HG02970 (cell line): ENCODE results near the gene ATP5F1D.

Experiments used
- ATAC-seq: cut with Tn5 transposase; IDR thresholded peaks from one replicate; pipeline ENCODE4 v1.9.1; 2021; ENCODE audit warnings: mild to moderate bottlenecking, moderate library complexity, moderate number of reproducible peaks; ENCODE audit not compliant: unreplicated experiment, low FRiP score

ATP5F1D gene

GRCh38 chr19:1278713-1279660, 37.4 kb downstream of the ATP5F1D start:
- no peak for ATAC-seq

- no peak for ATAC-seq
Measured at GRCh38 chr19:1279782-1280341, 38.3 kb downstream of the ATP5F1D start.

GRCh38 chr19:1280636-1281568, 39.4 kb downstream of the ATP5F1D start:
- no peak for ATAC-seq

- ATAC-seq = no peak
Measured at GRCh38 chr19:1281569-1282287, 40.2 kb downstream of the ATP5F1D start.

- ATAC-seq = no peak
Measured at GRCh38 chr19:1282588-1283206, 41.1 kb downstream of the ATP5F1D start.

GRCh38 chr19:1283207-1283916, 41.8 kb downstream of the ATP5F1D start:
- ATAC-seq = no peak

GRCh38 chr19:1283917-1284292, 42.4 kb downstream of the ATP5F1D start:
- ATAC-seq = no peak

GRCh38 chr19:1284293-1284978, 42.9 kb downstream of the ATP5F1D start:
- no peak for ATAC-seq

GRCh38 chr19:1284979-1285736, 43.6 kb downstream of the ATP5F1D start:
- ATAC-seq = no peak

- ATAC-seq = no peak
Measured at GRCh38 chr19:1285737-1286360, 44.3 kb downstream of the ATP5F1D start, which contains the start of gene EFNA2. Gene EFNA2, plus strand, starts transcription at chr19:1285873. Its CDS starts 296 bp downstream, at chr19:1286169.

- no peak for ATAC-seq
Measured at GRCh38 chr19:1286487-1287353, 45.2 kb downstream of the ATP5F1D start.

GRCh38 chr19:1287354-1288225, 46.0 kb downstream of the ATP5F1D start:
- ATAC-seq = no peak

GRCh38 chr19:1288226-1288612, 46.7 kb downstream of the ATP5F1D start:
- no peak for ATAC-seq

GRCh38 chr19:1288833-1289685, 47.5 kb downstream of the ATP5F1D start:
- no peak for ATAC-seq

GRCh38 chr19:1289686-1290025, 48.1 kb downstream of the ATP5F1D start:
- ATAC-seq = no peak
